ENCODE data around the gene TDRD12.
"Not testable (repeated sequence)": the region's sequence is repeated elsewhere in the genome, so short reads cannot be mapped to it uniquely, and the experiment has no call there.

The TDRD12 gene

GRCh38 chr19:32677657-32678056 lies 41.9 kb upstream of the TDRD12 start:
- peak overlapping the region; percentile 33; the same call in 1 of the 2 replicates for H3K4me3 ChIP-seq (ENCODE audit: low read length)
- H3K9ac ChIP-seq (ENCODE audit: low read depth, low read length) = no peak overlapping the region
- H3K9me3 ChIP-seq (ENCODE audit: insufficient read depth, low read depth, low read length) = no peaks in the 10 kb centered on the region; the same call in 1 of the 2 replicates
- peaks cover 53% of the 10 kb centered on the region for H3K27me3 ChIP-seq (ENCODE audit: insufficient read depth, low read length)
- peaks cover 6% of the 10 kb centered on the region; the same call in 1 of the 2 replicates for H3K4me1 ChIP-seq (ENCODE audit: insufficient read depth, low read length)
- H3K27ac ChIP-seq (ENCODE audit: low read length) = no peak overlapping the region
- H3K36me3 ChIP-seq (ENCODE audit: insufficient read depth, low read depth, low read length) = no peaks in the 10 kb centered on the region

- Histone ChIP-seq H3K27ac (ENCODE audit: low read length) (no peak overlapping the region), H3K9me3 (ENCODE audit: insufficient read depth, low read depth, low read length) (no peaks in the 10 kb centered on the region; the same call in 1 of the 2 replicates), H3K9ac (ENCODE audit: low read depth, low read length) (no peak overlapping the region), H3K4me3 (ENCODE audit: low read length) (no peak overlapping the region), H3K4me1 (ENCODE audit: insufficient read depth, low read length) (peaks cover 6% of the 10 kb centered on the region; the same call in 1 of the 2 replicates), H3K27me3 (ENCODE audit: insufficient read depth, low read length) (peaks cover 36% of the 10 kb centered on the region), H3K36me3 (ENCODE audit: insufficient read depth, low read depth, low read length) (no peaks in the 10 kb centered on the region)
These were observed 38.6 kb upstream of the TDRD12 start for GRCh38 chr19:32680986-32681385.

GRCh38 chr19:32682317-32682716 lies 37.2 kb upstream of the TDRD12 start:
- H3K4me3 ChIP-seq (ENCODE audit: low read length) = no peak overlapping the region
- H3K9ac ChIP-seq (ENCODE audit: low read depth, low read length) = no peak overlapping the region
- peaks cover 23% of the 10 kb centered on the region for H3K27me3 ChIP-seq (ENCODE audit: insufficient read depth, low read length)
- H3K4me1 ChIP-seq (ENCODE audit: insufficient read depth, low read length) = peaks cover 5% of the 10 kb centered on the region; the same call in 1 of the 2 replicates
- no peak overlapping the region for H3K27ac ChIP-seq (ENCODE audit: low read length)
- H3K36me3 ChIP-seq (ENCODE audit: insufficient read depth, low read depth, low read length) = no peaks in the 10 kb centered on the region
- no peaks in the 10 kb centered on the region for H3K9me3 ChIP-seq (ENCODE audit: insufficient read depth, low read depth, low read length)

GRCh38 chr19:32686847-32687475 lies 32.6 kb upstream of the TDRD12 start:
- Histone ChIP-seq H3K36me3 (ENCODE audit: insufficient read depth, low read depth, low read length) (no peaks in the 10 kb centered on the region), H3K9me3 (ENCODE audit: insufficient read depth, low read depth, low read length) (no peaks in the 10 kb centered on the region)

GRCh38 chr19:32687681-32688080 lies 31.9 kb upstream of the TDRD12 start:
- H3K36me3 ChIP-seq (ENCODE audit: insufficient read depth, low read depth, low read length) = no peaks in the 10 kb centered on the region
- H3K27ac ChIP-seq (ENCODE audit: low read length) = no peak overlapping the region
- H3K9me3 ChIP-seq (ENCODE audit: insufficient read depth, low read depth, low read length) = no peaks in the 10 kb centered on the region
- H3K27me3 ChIP-seq (ENCODE audit: insufficient read depth, low read length) = peaks cover 19% of the 10 kb centered on the region
- no peak overlapping the region for H3K9ac ChIP-seq (ENCODE audit: low read depth, low read length)
- H3K4me3 ChIP-seq (ENCODE audit: low read length) = no peak overlapping the region
- no peaks in the 10 kb centered on the region for H3K4me1 ChIP-seq (ENCODE audit: insufficient read depth, low read length)

More at GRCh38 chr19:32686847-32687475, 32.6 kb upstream of the TDRD12 start:
- Histone ChIP-seq H3K27ac (ENCODE audit: low read length) (no peak overlapping the region), H3K27me3 (ENCODE audit: insufficient read depth, low read length) (peaks cover 12% of the 10 kb centered on the region), H3K4me1 (ENCODE audit: insufficient read depth, low read length) (no peaks in the 10 kb centered on the region), H3K4me3 (ENCODE audit: low read length) (no peak overlapping the region), H3K9ac (ENCODE audit: low read depth, low read length) (no peak overlapping the region)

- Histone ChIP-seq H3K27ac (ENCODE audit: low read length) (no peak overlapping the region), H3K4me3 (ENCODE audit: low read length) (no peak overlapping the region), H3K36me3 (ENCODE audit: insufficient read depth, low read depth, low read length) (no peaks in the 10 kb centered on the region), H3K27me3 (ENCODE audit: insufficient read depth, low read length) (peaks cover 25% of the 10 kb centered on the region), H3K9me3 (ENCODE audit: insufficient read depth, low read depth, low read length) (no peaks in the 10 kb centered on the region), H3K9ac (ENCODE audit: low read depth, low read length) (no peak overlapping the region), H3K4me1 (ENCODE audit: insufficient read depth, low read length) (no peaks in the 10 kb centered on the region)
These were observed 31.3 kb upstream of the TDRD12 start for GRCh38 chr19:32688311-32688710.

GRCh38 chr19:32691291-32691951 lies 28.1 kb upstream of the TDRD12 start, which contains the start of gene NUDT19:
NUDT19 (plus strand) TSS chr19:32691821; CDS start chr19:32691961, 140 bp downstream.
- Histone ChIP-seq H3K27me3 (ENCODE audit: insufficient read depth, low read length) (peaks cover 26% of the 10 kb centered on the region), H3K9me3 (ENCODE audit: insufficient read depth, low read depth, low read length) (no peaks in the 10 kb centered on the region), H3K27ac (ENCODE audit: low read length) (no peak within 1 kb of the TSS), H3K9ac (ENCODE audit: low read depth, low read length) (peak within 1 kb of the TSS; percentile 61; the same call in 1 of the 2 replicates), H3K4me1 (ENCODE audit: insufficient read depth, low read length) (no peaks in the 10 kb centered on the region), H3K36me3 (ENCODE audit: insufficient read depth, low read depth, low read length) (no peaks in the 10 kb centered on the region), H3K4me3 (ENCODE audit: low read length) (peak within 1 kb of the TSS; percentile 65; the same call in 1 of the 2 replicates)

- Histone ChIP-seq H3K9ac (ENCODE audit: low read depth, low read length) (peak overlapping the region; percentile 61; the same call in 1 of the 2 replicates), H3K27ac (ENCODE audit: low read length) (no peak overlapping the region), H3K27me3 (ENCODE audit: insufficient read depth, low read length) (peaks cover 26% of the 10 kb centered on the region), H3K9me3 (ENCODE audit: insufficient read depth, low read depth, low read length) (no peaks in the 10 kb centered on the region), H3K4me1 (ENCODE audit: insufficient read depth, low read length) (no peaks in the 10 kb centered on the region), H3K4me3 (ENCODE audit: low read length) (peak overlapping the region; percentile 65; the same call in 1 of the 2 replicates), H3K36me3 (ENCODE audit: insufficient read depth, low read depth, low read length) (no peaks in the 10 kb centered on the region)
These were observed 27.4 kb upstream of the TDRD12 start for GRCh38 chr19:32691952-32692726.

- H3K27me3 ChIP-seq (ENCODE audit: insufficient read depth, low read length) = peaks cover 26% of the 10 kb centered on the region
- peaks cover 3% of the 10 kb centered on the region; the same call in 1 of the 2 replicates for H3K4me1 ChIP-seq (ENCODE audit: insufficient read depth, low read length)
- H3K4me3 ChIP-seq (ENCODE audit: low read length) = peak overlapping the region; percentile 65; the same call in 1 of the 2 replicates
- H3K27ac ChIP-seq (ENCODE audit: low read length) = no peak overlapping the region
- no peaks in the 10 kb centered on the region for H3K36me3 ChIP-seq (ENCODE audit: insufficient read depth, low read depth, low read length)
- peak overlapping the region; percentile 61; the same call in 1 of the 2 replicates for H3K9ac ChIP-seq (ENCODE audit: low read depth, low read length)
- H3K9me3 ChIP-seq (ENCODE audit: insufficient read depth, low read depth, low read length) = no peaks in the 10 kb centered on the region
These were observed 26.9 kb upstream of the TDRD12 start for GRCh38 chr19:32692727-32693061.

- not testable (repeated sequence) for H3K4me3 ChIP-seq (ENCODE audit: low read length); H3K9me3 ChIP-seq (ENCODE audit: insufficient read depth, low read depth, low read length); H3K9ac ChIP-seq (ENCODE audit: low read depth, low read length); H3K4me1 ChIP-seq (ENCODE audit: insufficient read depth, low read length); H3K36me3 ChIP-seq (ENCODE audit: insufficient read depth, low read depth, low read length); H3K27ac ChIP-seq (ENCODE audit: low read length)
- peaks cover 26% of the 10 kb centered on the region for H3K27me3 ChIP-seq (ENCODE audit: insufficient read depth, low read length)
These were observed 26.1 kb upstream of the TDRD12 start for GRCh38 chr19:32693151-32694108.

GRCh38 chr19:32694316-32694715 lies 25.3 kb upstream of the TDRD12 start:
- H3K4me3 ChIP-seq (ENCODE audit: low read length); H3K36me3 ChIP-seq (ENCODE audit: insufficient read depth, low read depth, low read length); H3K9me3 ChIP-seq (ENCODE audit: insufficient read depth, low read depth, low read length); H3K27ac ChIP-seq (ENCODE audit: low read length); H3K9ac ChIP-seq (ENCODE audit: low read depth, low read length); H3K4me1 ChIP-seq (ENCODE audit: insufficient read depth, low read length): not testable (repeated sequence)
- H3K27me3 ChIP-seq (ENCODE audit: insufficient read depth, low read length) = peaks cover 26% of the 10 kb centered on the region
